HepG2 (cell line): ENCODE measurements around the gene GCNT4. TPM values are rescaled to one million over a fixed set of nuclear protein-coding genes. Genes with fewer than 3 reads are reported as not detected.

Experiments used
- ATAC-seq: fragments of 200-7000 bp; cut with Tn5 transposase; 3 replicates; pipeline ENCODE4 v1.9.1; 2020; ENCODE audit warnings: mild to moderate bottlenecking, moderate library complexity
- BruUV-seq: library from RNA; stranded (reverse); fragments of 400-500 nt; replicated peaks from 2 replicates; lab custom pipeline; 2021; lab: Mats Ljungman, UMichigan
- CTCF ChIA-PET: fragments of 300-600 bp; formaldehyde crosslinking; extraction: SDS; loops from one replicate; lab custom pipeline; 2021; ENCODE audit warnings: low total read pairs, inconsistent platforms, low intra/inter-chr PET ratio; lab: Yijun Ruan, JAX
- POLR2A ChIA-PET: fragments of 350-600 bp; sonication (Branson Sonifier 250); formaldehyde crosslinking; loops from one replicate; lab custom pipeline; 2020; ENCODE audit warnings: antibody characterized with exemption, inconsistent platforms; lab: Yijun Ruan, JAX
- DNase-seq: peaks from one replicate; pipeline ENCODE4 v3.0.0-alpha.2; 2015; ENCODE audit warnings: low spot score
- FAIRE-seq: peaks from 3 replicates; lab custom pipeline; 2011; peaks lifted over from hg19 to GRCh38; lab: Jason Lieb, UNC
- H2AFZ ChIP-seq: one replicate; pipeline ENCODE4 v1.6.1; 2011; ENCODE audit warnings: low read length, inconsistent platforms
- H3K27ac ChIP-seq: fragments of 300-600 bp; 3 replicates; pipeline ENCODE4 v1.8.0; 2011; ENCODE audit warnings: mixed run types, mild to moderate bottlenecking, mixed read lengths, low read length, inconsistent platforms; ENCODE audit not compliant: insufficient read depth; ENCODE audit errors: extremely low read length
- H3K27me3 ChIP-seq, 2 experiments: fragments of 200-600 bp in 1 of 2; 2 replicates in 1 of 2; 3 replicates in 1 of 2; pipeline versions ENCODE4 v1.6.0 to v1.8.0; 2011; ENCODE audit warnings: low read length in 2 of 2, mild to moderate bottlenecking in 2 of 2, moderate library complexity in 2 of 2, inconsistent platforms in 1 of 2; ENCODE audit not compliant: insufficient read depth in 2 of 2, control insufficient read depth in 1 of 2
- H3K36me3 ChIP-seq, 2 experiments: fragments of 200-600 bp in 1 of 2; replicated peaks in 1 of 2; 2 replicates in 1 of 2; 3 replicates in 1 of 2; pipeline versions ENCODE4 v1.5.1 to v1.8.0; 2011; ENCODE audit warnings: low read length in 2 of 2, inconsistent platforms in 1 of 2; ENCODE audit not compliant: insufficient read depth in 2 of 2, control insufficient read depth in 1 of 2
- H3K4me1 ChIP-seq: 2 replicates; pipeline ENCODE4 v1.5.1; 2012; ENCODE audit warnings: low read length, inconsistent platforms; ENCODE audit not compliant: insufficient read depth
- H3K4me2 ChIP-seq: 2 replicates; pipeline ENCODE4 v1.6.0; 2011; ENCODE audit warnings: low read depth, low read length, inconsistent platforms
- H3K4me3 ChIP-seq, 3 experiments: fragments of 200-600 bp in 1 of 3; sonication (generic), shearing (Covaris generic) in 1 of 3; replicated peaks in 1 of 3; 2 replicates each; pipeline ENCODE4 v1.5.1; 2011 to 2016; ENCODE audit warnings: low read length in 3 of 3, inconsistent platforms in 2 of 3, low read depth in 2 of 3, mild to moderate bottlenecking in 2 of 3, control low read depth in 1 of 3, mixed read lengths in 1 of 3; ENCODE audit not compliant: insufficient read depth in 1 of 3
- H3K79me2 ChIP-seq: one replicate; pipeline ENCODE4 v1.6.1; 2011; ENCODE audit warnings: low read length, inconsistent platforms; ENCODE audit not compliant: insufficient read depth
- H3K9ac ChIP-seq: 2 replicates; pipeline ENCODE4 v1.6.0; 2011; ENCODE audit warnings: mild to moderate bottlenecking, low read depth, low read length, inconsistent platforms; ENCODE audit not compliant: insufficient read depth
- H3K9me3 ChIP-seq: 2 replicates; pipeline ENCODE4 v1.5.1; 2012; ENCODE audit warnings: mild to moderate bottlenecking, low read length
- H4K20me1 ChIP-seq: 2 replicates; pipeline ENCODE4 v1.6.0; 2011; ENCODE audit warnings: inconsistent platforms, mild to moderate bottlenecking, low read length, moderate library complexity; ENCODE audit not compliant: insufficient read depth
- ATF4 ChIP-seq, 2 experiments: fragments of 450-650 bp in 1 of 2; sonication (generic) in 1 of 2; formaldehyde crosslinking; IDR thresholded peaks; 2 replicates each; pipeline versions ENCODE4 v1.5.0 to v1.8.0; 2020 to 2022; ENCODE audit warnings: mild to moderate bottlenecking in 1 of 2, missing genetic modification reagents in 1 of 2
- HNRNPLL ChIP-seq: fragments of 200-400 bp; formaldehyde crosslinking; IDR thresholded peaks from 2 replicates; pipeline ENCODE4 v1.6.1; 2017; ENCODE audit warnings: mild to moderate bottlenecking, low read depth, low read length; ENCODE audit not compliant: poor library complexity, severe bottlenecking
- KAT7 ChIP-seq: IDR thresholded peaks from 2 replicates; pipeline ENCODE4 v1.6.1; 2018; ENCODE audit warnings: borderline replicate concordance, missing compliant biosample characterization
- KLF16 ChIP-seq, 2 experiments: sonication (generic) in 1 of 2; formaldehyde crosslinking in 1 of 2; IDR thresholded peaks; 2 replicates each; pipeline versions ENCODE4 v1.6.1 to v1.8.0; 2016 to 2023; ENCODE audit warnings: missing genetic modification reagents in 2 of 2, missing compliant biosample characterization in 1 of 2
- MTF2 ChIP-seq: sonication (generic); formaldehyde crosslinking; IDR thresholded peaks from 2 replicates; pipeline ENCODE4 v1.5.0; 2020; ENCODE audit warnings: missing genetic modification reagents, borderline replicate concordance
- NR3C1 ChIP-seq: sonication (generic); formaldehyde crosslinking; IDR thresholded peaks from 2 replicates; pipeline ENCODE4 v1.4.0; 2020; ENCODE audit warnings: missing genetic modification reagents
- PATZ1 ChIP-seq: sonication (generic); formaldehyde crosslinking; IDR thresholded peaks from 2 replicates; pipeline ENCODE4 v1.4.0; 2020; ENCODE audit warnings: missing genetic modification reagents
- PHF8 ChIP-seq: sonication (generic); formaldehyde crosslinking; IDR thresholded peaks from 2 replicates; pipeline ENCODE4 v1.5.0; 2020; ENCODE audit warnings: missing genetic modification reagents
- ZNF687 ChIP-seq: sonication (generic); formaldehyde crosslinking; IDR thresholded peaks from 2 replicates; pipeline ENCODE4 v1.5.1; 2020; ENCODE audit warnings: mild to moderate bottlenecking, missing genetic modification reagents, moderate library complexity
- ZSCAN31 ChIP-seq: sonication (generic); formaldehyde crosslinking; IDR thresholded peaks from 2 replicates; pipeline ENCODE4 v1.5.0; 2020; ENCODE audit warnings: low read depth, mild to moderate bottlenecking, missing genetic modification reagents
- WGBS: methylation state at CpG from one replicate; pipeline ENCODE4 v1.1.6; 2017; ENCODE audit warnings: low lambda C conversion rate; 5-methylcytosine and 5-hydroxymethylcytosine counted together
- in situ Hi-C: cut with HindIII; loops from 2 replicates; pipeline ENCODE4 v1.10.0; 2017; ENCODE audit warnings: low pct_unique_long_range_greater_than_20kb; ENCODE audit not compliant: extremely low pct_ligation_motif_present
- intact Hi-C: fragments of 100-400 bp; cut with micrococcal nuclease; formaldehyde crosslinking; loops from one replicate; pipeline ENCODE4 v1.10.0; 2022; ENCODE audit not compliant: unreplicated experiment
- polyA plus RNA-seq, 8 experiments: library from polyadenylated mRNA; depleted of rRNA in 3 of 8; stranded (reverse) in 7 of 8; unstranded in 1 of 8; fragments of >200 nt; fragmentation: Illumina TruSeq in 4 of 8; extraction: Trizol in 4 of 8; gene quantifications; 2 replicates each; pipeline versions ENCODE4 v1.2.1 to v1.2.3, GENCODE V29; 2011 to 2016; ENCODE audit warnings: low read depth in 4 of 8, missing spikeins in 1 of 8, mixed read lengths in 1 of 8; ENCODE audit not compliant: insufficient read depth in 1 of 8
- total RNA-seq, 5 experiments: library from RNA; depleted of rRNA; stranded (reverse); fragments of >200 nt; fragmentation: Illumina TruSeq; extraction: Trizol; gene quantifications; 2 replicates each; pipeline ENCODE4 v1.2.3, GENCODE V29; 2016; ENCODE audit warnings: low read depth in 1 of 5
- TF ChIP-seq, protein P1 (sequence below): sonication (generic); formaldehyde crosslinking; IDR thresholded peaks from 2 replicates; pipeline ENCODE4 v1.4.0; 2020; ENCODE audit warnings: missing genetic modification reagents

The GCNT4 gene
- total and polyA plus RNA-seq, 2 of the 13 experiments (the other 11 are each of a cell fraction or from before 2014, with no cell fraction given) = 0.22 to 0.38 TPM

GRCh38 chr5:75053304-75054133 lies 1.2 kb upstream of the GCNT4 start:
- ATAC-seq (peak; percentile 75), DNase-seq (peak; percentile 16), FAIRE-seq (no peak)
- Histone ChIP-seq H3K79me2 (no peaks in the 10 kb centered on the region), H3K36me3 (no peaks in the 10 kb centered on the region), H2AFZ (no peak overlapping the region), H3K4me2 (peak overlapping the region; percentile 83), H3K4me1 (peaks cover 27% of the 10 kb centered on the region), H3K4me3 (peak overlapping the region; percentile 54 to 75 (median 68)), H3K9me3 (no peaks in the 10 kb centered on the region), H4K20me1 (no peaks in the 10 kb centered on the region), H3K27me3 (peaks cover 19 to 53% of the 10 kb centered on the region in 2 experiments), H3K27ac (no peak overlapping the region), H3K9ac (peak overlapping the region; percentile 24; the same call in 1 of the 2 replicates)
- ChIA-PET CTCF (interaction anchor here (1.5 kb wide), 1 partner anchor 212 kb away, joined by 3 read pairs; no protein-coding TSS in a partner anchor), POLR2A (interaction anchor here (1.3 kb wide), 1 partner anchor 183 kb away, joined by 3 read pairs; the partner anchor contains the start of gene ANKRD31)
- in situ Hi-C loops = loop anchor here (10.0 kb wide), 1 partner anchor 211 kb away; no protein-coding TSS in a partner anchor
- intact Hi-C loops = loop anchor here (1.0 to 10.0 kb wide), 4 partner anchors 106 to 283 kb away; partner anchors contain the start of genes ANKRD31 and HMGCR
- WGBS = under 1% methylated on average over 34 of the region's 95 CpGs
- BruUV-seq = no TSS peak
- TF ChIP-seq ZSCAN31 (CRISPR knock-in tag) = 0 out of 2 replicates have a peak, but pooled peaks have one; percentile 16
- TF ChIP-seq MTF2 (CRISPR knock-in tag) = peak; percentile 65; the same call in 1 of the 2 replicates
- TF ChIP-seq PATZ1 (CRISPR knock-in tag) = 0 out of 2 replicates have a peak, but pooled peaks have one; percentile 16
- peak; percentile 50 for TF ChIP-seq PHF8 (CRISPR knock-in tag)
- no peak for TF ChIP-seq ATF4 (CRISPR knock-in tag; IDR thresholded peaks at IDR 0.05)
- TF ChIP-seq KAT7 (CRISPR knock-in tag) = 0 out of 2 replicates have a peak, but pooled peaks have one; percentile 56
- peak; percentile 57 for TF ChIP-seq HNRNPLL
- no peak for TF ChIP-seq NR3C1 (CRISPR knock-in tag)
- TF ChIP-seq, protein P1, sequence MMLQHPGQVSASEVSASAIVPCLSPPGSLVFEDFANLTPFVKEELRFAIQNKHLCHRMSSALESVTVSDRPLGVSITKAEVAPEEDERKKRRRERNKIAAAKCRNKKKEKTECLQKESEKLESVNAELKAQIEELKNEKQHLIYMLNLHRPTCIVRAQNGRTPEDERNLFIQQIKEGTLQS (CRISPR knock-in tag) = peak; percentile 44; the same call in 1 of the 2 replicates
- peak; percentile 78 for TF ChIP-seq ZNF687
- no peak for TF ChIP-seq KLF16 (CRISPR knock-in tag; IDR thresholded peaks at IDR 0.05)
